Medulla oblongata (tissue), 1 donor: ENCODE measurements around the gene UBALD2.
"Not testable (repeated sequence)": the region's sequence is repeated elsewhere in the genome, so short reads cannot be mapped to it uniquely, and the experiment has no call there.

Experiments used
- DNase-seq: peaks from one replicate; pipeline ENCODE4 v3.0.0-alpha.2; 2015; ENCODE audit errors: extremely low spot score

UBALD2 gene

GRCh38 chr17:76277300-76278267, 12.4 kb downstream of the UBALD2 start:
- DNase-seq = no peak

GRCh38 chr17:76278268-76278908, 13.2 kb downstream of the UBALD2 start:
- no peak for DNase-seq

- peak; percentile 91 for DNase-seq
Observed at GRCh38 chr17:76278952-76279741, 14.0 kb downstream of the UBALD2 start.

GRCh38 chr17:76279742-76280287, 14.7 kb downstream of the UBALD2 start:
- no peak for DNase-seq

GRCh38 chr17:76280650-76281049, 15.5 kb downstream of the UBALD2 start:
- no peak for DNase-seq

GRCh38 chr17:76281573-76282371, 16.6 kb downstream of the UBALD2 start:
- no peak for DNase-seq

GRCh38 chr17:76292567-76292966, 27.4 kb downstream of the UBALD2 start:
- DNase-seq = no peak

GRCh38 chr17:76293106-76293505, 28.0 kb downstream of the UBALD2 start:
- DNase-seq = no peak

GRCh38 chr17:76296186-76296585, 31.0 kb downstream of the UBALD2 start:
- DNase-seq = no peak

- DNase-seq = no peak
Observed at GRCh38 chr17:76296889-76297288, 31.7 kb downstream of the UBALD2 start.

GRCh38 chr17:76297436-76297835, 32.3 kb downstream of the UBALD2 start:
- DNase-seq = no peak

GRCh38 chr17:76304226-76305134, 39.3 kb downstream of the UBALD2 start:
- no peak for DNase-seq

- DNase-seq = not testable (repeated sequence)
Observed at GRCh38 chr17:76305135-76305454, 39.9 kb downstream of the UBALD2 start.

- DNase-seq = no peak
Observed at GRCh38 chr17:76307299-76307965, 42.3 kb downstream of the UBALD2 start.

- no peak for DNase-seq
Observed at GRCh38 chr17:76307966-76308338, 42.8 kb downstream of the UBALD2 start, which contains the start of gene QRICH2. TSS of gene QRICH2 (minus strand) at chr17:76308276. CDS start at chr17:76307998, 278 bp downstream.

GRCh38 chr17:76309461-76309860, 44.3 kb downstream of the UBALD2 start:
- DNase-seq = no peak

- DNase-seq = no peak
Observed at GRCh38 chr17:76312735-76313134, 47.6 kb downstream of the UBALD2 start.

- DNase-seq = no peak
Observed at GRCh38 chr17:76314392-76315227, 49.5 kb downstream of the UBALD2 start.

- no peak for DNase-seq
Observed at GRCh38 chr17:76317535-76317934, 52.4 kb downstream of the UBALD2 start.
